DMS153 (cell line): ENCODE results near the gene EHHADH.

ENCODE experiments used
- DNase-seq: peaks from one replicate; lab custom pipeline; 2025; lab: John Stamatoyannopoulos, UW

EHHADH gene

GRCh38 chr3:185145511-185145910 lies 108.3 kb downstream of the EHHADH start:
- no peak for DNase-seq

GRCh38 chr3:185144784-185145183 lies 109.1 kb downstream of the EHHADH start:
- DNase-seq: no peak
